Ramos (cell line): ENCODE data around the gene FOXP4.

Experiments used
- in situ Hi-C: fragments of 300-500 bp; cut with MboI; formaldehyde crosslinking; loops from one replicate; pipeline ENCODE4 v1.14.3; 2022; ENCODE audit warnings: low sequenced_read_pairs; ENCODE audit not compliant: unreplicated experiment

FOXP4 gene

GRCh38 chr6:41545247-41545702 is 906 bp upstream of the FOXP4 start:
- in situ Hi-C loops, result no loop called here

- in situ Hi-C loops, result no loop called here
These were observed 289 bp downstream of the FOXP4 start for GRCh38 chr6:41546475-41546865.

DNA sequence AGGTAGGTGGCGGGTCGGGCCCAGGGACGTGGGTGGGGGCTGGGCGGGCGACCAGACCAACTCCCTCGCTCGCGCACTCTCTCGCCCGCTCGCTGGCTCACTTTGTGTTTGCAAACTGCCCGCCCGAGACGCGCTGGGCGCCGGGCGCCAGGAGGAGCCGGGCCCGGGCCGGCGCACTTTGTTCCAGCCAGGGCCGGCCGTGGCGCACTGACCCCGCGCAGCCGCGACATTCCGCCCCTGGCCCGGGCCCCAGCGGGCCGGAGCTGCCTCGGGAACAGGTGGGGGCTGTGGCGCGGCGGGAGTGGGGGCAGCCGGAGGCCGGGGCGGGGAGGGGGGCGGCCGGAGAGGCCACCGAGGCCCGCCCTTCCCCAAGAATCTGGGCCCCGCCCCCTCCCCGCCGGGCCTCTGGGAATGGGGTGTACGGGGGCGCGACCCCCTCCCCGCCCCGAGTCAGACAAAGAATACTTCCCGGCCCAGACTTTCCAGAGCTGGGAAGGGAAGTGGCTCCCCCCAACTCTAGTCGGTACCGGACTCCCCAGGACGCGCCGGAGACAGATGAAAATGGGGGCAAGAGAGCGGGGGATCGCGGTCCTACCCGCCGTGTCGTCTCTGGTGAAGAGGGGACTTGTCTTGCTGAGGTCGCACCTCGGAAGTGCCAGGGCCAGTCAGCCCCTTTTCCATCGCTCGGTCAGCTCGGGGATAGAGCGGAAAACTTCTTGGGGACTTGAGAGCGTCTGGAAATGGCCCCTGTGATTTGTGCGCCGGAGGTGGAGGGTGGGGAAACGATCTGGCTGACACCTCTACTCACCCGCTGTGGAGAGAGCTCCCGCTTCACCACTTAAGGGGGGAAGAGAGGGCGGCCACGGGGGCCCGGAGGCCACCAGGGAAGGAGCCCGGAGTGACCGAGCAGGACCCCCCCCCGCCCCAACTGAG is 951 bp downstream of the FOXP4 start:
- in situ Hi-C loops, result no loop called here

- in situ Hi-C loops, result no loop called here
These were observed 1.6 kb downstream of the FOXP4 start for GRCh38 chr6:41547799-41548097.

DNA sequence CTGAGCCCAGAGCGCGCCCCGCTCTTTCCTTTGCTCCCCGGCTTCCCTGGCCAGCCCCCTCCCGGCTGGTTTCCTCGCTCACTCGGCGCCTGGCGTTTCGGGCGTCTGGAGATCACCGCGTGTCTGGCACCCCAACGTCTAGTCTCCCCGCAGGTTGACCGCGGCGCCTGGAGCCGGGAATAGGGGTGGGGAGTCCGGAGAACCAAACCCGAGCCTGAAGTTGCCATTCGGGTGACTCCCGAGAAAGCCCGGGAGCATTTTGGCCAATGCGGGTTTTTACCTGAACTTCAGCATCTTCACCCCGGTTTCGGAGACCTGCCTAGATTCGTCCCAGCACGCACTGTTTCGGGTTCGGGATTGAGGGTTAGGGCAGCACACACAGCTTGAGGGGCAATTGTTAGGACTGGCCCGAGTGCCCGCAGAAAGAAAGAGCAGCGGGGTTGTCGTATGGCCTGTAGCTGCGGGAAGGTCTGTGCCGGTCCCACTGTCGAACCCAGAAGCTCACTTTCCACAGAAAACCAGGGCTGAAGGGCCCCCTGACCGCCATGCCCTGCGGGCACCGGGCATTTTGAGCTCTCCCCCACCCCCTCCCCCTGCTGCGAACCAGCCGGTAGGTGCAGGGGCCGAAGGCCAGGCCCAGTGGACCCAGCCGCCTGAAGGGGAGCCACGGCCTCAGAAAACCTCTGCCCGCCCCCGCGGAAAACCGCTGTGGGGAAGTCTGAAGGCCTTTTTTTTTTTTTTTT is 2.1 kb downstream of the FOXP4 start:
- in situ Hi-C loops, result no loop called here

GRCh38 chr6:41548841-41549642 is 2.9 kb downstream of the FOXP4 start:
- in situ Hi-C loops, result no loop called here

- in situ Hi-C loops, result no loop called here
These were observed 3.5 kb downstream of the FOXP4 start for GRCh38 chr6:41549673-41550072.

GRCh38 chr6:41551086-41551700 is 5.0 kb downstream of the FOXP4 start:
- in situ Hi-C loops, result no loop called here

GRCh38 chr6:41551857-41552256 is 5.7 kb downstream of the FOXP4 start:
- in situ Hi-C loops, result no loop called here

GRCh38 chr6:41552723-41553122 is 6.5 kb downstream of the FOXP4 start:
- in situ Hi-C loops, result no loop called here

DNA sequence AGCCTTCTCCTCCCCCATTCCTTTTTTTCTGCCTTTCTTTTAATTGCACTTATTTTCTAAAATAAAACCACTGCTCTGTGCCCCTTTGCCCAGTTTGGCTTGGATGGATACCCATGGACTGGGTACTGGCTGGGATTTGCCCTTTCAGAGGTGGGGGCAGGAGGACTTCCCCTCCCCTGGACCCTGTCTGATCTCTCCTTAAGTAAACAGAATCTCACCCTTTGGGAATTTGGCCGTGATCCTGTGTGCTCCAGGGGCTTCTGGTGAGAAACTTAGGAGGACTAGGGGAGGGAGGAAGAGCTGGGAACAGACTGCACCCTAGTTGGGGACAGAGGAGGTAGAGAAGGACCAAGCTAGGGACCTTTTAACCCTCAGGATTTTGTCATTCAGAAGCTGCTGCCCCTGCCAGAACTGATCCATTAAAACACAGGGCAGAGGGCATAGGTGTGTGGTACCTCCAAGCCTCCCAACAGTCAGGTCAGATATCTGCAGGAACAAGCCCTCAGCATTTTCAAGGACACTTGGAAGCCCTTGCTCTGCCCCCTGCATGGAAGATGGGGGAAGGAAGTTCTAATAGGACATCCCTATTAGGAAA is 7.3 kb downstream of the FOXP4 start:
- in situ Hi-C loops, result no loop called here

DNA sequence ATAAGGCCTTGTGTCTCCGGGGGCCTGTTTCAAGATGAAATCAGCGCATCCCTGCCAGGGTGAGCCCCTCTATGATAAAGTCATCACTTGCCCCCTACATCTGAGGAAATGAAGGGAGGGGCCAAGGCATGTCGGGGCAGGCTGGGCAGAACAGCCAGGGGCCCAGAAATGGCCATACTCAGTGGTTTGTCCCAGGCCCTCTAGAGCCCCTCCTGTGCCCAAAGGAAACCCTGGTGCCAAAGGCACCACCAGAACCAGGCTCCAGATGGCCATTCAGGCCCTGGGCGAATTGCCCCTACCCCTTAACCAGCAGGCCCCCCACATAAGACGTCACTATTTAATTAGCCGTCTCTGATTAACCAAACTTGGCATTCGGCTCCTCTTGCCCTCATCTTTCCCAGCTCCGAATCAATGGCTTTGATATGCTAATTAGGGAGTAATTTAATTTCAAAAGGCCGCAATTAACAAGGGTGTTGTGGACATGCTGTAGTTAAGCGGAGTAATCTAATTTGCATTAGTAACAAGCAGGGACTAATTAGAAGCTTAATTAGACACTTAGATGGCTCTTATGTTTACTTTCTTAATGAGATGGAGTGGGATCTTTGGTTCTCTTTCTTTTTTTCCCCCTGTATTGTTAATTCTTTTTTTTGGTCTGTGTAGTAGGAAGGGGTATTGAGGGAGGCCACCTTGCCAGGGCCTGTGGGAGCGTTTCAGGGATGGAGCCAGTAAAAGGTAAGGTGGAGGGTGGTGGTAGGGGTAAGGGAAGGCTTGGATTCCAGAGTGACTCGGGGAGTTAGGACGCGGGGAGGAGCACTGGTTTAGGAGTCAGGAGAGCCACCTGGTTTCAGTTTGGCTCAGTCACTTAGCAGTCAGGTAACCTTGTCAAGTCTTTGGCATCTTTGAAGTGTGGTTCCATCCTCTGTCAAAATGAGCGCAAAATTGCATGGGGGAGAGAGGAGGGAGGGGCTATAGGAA is 9.4 kb downstream of the FOXP4 start:
- in situ Hi-C loops, result no loop called here

GRCh38 chr6:41557335-41557734 is 11.2 kb downstream of the FOXP4 start:
- in situ Hi-C loops, result no loop called here

GRCh38 chr6:41558033-41558807 is 12.0 kb downstream of the FOXP4 start:
- in situ Hi-C loops, result no loop called here

DNA sequence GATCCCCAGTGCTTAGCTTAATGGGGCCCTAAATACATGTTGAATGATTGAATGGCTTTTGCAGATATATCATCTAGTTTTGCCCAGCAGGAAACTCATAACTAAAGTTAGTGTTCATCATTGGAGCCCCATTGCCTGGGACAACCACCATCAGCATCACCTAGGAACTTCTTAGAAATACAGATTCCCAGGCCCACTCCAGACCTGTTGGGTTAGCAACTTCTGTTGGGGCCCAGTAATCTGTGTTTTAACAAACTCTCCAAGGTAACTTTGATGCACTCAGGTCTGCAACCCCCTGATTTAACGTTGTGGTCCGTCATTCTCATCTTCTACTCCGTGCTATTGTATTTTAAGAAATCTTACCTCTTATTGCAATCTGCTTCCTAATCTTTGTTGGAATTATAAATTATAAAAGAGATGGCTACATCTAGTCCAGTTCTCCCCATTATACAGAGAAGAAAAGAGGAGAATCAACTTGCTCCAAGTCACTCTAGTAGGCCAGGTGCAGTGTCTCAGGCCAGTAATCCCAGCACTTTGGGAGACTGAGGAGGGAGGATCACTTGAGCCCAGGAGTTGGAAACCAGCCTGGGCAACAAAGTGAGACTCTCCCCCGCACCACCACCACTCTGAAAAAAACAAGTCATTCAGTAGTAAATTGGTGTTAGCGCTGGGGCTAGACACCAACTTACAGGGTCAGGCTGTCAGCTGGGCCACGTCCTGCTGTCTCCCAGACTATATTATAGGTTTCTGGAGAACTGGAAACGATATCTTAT is 13.7 kb downstream of the FOXP4 start:
- in situ Hi-C loops, result no loop called here

- in situ Hi-C loops, result no loop called here
These were observed 14.4 kb downstream of the FOXP4 start for GRCh38 chr6:41560431-41561192.

- in situ Hi-C loops, result no loop called here
These were observed 15.2 kb downstream of the FOXP4 start for GRCh38 chr6:41561416-41561815.
